Right renal pelvis (tissue), 4 donors: ENCODE measurements around the gene UBE2D2. TPM values are rescaled to one million over a fixed set of nuclear protein-coding genes. Genes with fewer than 3 reads are reported as not detected.
"Not testable (repeated sequence)": the region's sequence is repeated elsewhere in the genome, so short reads cannot be mapped to it uniquely, and the experiment has no call there.

ENCODE experiments used
- DNase-seq, 4 donors: peaks; one replicate each; pipeline ENCODE4 v3.0.0-alpha.2; 2013; ENCODE audit warnings: low read depth in 4 of 4, low spot score in 3 of 4, missing footprints in 1 of 4
- polyA plus RNA-seq, 4 donors: library from polyadenylated mRNA; unstranded; fragments of 120-200 nt; gene quantifications; one replicate each; pipeline ENCODE4 v1.2.1, GENCODE V29; 2013; ENCODE audit not compliant: insufficient read length in 4 of 4

The UBE2D2 gene
- polyA plus RNA-seq: 100 to 1,000 TPM; 153 to 209 (median 197) TPM

DNA sequence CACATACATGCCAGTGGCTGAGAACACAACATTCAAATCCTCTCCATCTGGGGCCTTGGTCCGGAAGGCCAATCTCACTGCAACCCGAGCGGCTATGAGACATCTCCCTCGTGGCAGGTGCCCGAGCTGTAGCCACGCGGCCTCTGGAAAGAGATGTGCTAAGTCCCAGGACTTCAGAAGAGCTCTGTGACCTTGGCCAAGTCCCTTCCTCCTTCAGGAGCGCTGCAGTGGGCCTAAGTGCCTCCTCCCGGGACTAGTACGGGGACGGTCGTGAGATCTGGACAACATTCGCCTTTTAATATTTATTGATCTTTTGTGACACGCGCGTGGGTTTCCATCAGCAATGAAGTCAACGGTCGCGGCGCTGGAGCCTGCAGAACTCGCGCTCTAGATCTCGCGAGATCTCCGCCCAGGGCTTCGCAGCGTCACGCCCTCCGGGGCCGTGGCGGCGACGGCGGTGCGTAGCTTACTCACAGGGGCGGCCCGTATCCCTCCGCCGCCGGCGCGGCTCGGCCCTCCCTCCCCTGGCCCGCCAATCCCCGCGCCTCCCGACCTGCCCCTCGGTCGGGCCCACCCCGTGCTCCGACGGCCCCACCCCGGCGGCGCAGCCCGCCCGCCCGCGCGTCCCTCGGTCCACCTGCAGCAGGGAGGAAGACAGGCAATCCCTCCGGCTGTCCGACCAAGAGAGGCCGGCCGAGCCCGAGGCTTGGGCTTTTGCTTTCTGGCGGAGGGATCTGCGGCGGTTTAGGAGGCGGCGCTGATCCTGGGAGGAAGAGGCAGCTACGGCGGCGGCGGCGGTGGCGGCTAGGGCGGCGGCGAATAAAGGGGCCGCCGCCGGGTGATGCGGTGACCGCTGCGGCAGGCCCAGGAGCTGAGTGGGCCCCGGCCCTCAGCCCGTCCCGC is at the start of gene UBE2D2:
Gene UBE2D2 (plus strand): TSS at position 588 of the 903 bp plus-strand sequence. CDS start 453 bp downstream, outside the sequence.
- DNase-seq: peak; percentile 95 to 98 (median 97)

DNA sequence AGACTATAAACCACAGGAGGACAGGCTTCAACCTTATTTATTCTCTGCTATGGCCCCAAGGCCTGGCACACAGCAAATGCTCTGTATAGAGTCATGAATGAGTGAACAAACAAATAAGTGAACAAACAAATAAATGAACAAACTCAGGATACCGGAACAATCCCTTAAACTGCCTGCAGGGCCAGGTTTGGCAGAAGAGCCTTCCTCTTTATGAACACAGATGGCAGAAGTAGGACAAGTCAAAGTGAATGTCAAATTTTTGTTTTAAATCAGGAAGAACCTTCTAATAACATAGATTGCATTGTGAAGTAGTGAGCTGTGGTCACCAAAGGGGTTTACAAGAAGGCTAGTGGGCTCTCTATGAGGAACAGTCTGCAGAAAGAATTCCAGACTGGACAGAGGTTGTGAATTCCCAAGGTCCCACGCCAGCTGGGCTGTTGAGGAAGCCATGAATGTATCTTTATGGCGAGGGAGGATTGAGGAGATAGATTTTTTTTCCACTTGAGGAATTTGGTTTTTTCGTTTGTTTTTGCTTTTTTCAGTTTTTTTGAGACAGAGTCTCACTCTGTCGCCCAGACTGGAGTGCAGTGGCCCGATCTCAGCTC is 48.3 kb upstream of the UBE2D2 start:
- DNase-seq: no peak

DNA sequence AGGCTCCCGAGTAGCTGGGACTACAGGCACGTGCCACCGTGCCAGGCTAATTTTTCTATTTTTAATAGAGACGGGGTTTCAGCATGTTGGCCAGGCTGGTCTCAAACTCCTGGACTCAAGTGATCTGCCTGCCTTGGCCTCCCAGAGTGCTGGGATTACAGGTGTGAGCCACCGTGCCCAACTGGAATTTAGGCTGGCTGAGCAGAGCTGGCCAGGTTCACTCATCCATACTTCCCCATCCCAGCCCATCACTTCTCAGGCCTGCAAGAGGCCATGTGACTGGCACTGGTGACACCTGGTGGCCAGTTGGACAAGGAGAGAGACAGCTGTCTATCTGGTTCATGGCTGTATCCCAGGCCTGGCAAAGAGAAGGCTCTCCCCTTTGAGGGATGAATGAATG is 47.7 kb upstream of the UBE2D2 start:
- peak; percentile 48 to 53 (median 52) for DNase-seq

DNA sequence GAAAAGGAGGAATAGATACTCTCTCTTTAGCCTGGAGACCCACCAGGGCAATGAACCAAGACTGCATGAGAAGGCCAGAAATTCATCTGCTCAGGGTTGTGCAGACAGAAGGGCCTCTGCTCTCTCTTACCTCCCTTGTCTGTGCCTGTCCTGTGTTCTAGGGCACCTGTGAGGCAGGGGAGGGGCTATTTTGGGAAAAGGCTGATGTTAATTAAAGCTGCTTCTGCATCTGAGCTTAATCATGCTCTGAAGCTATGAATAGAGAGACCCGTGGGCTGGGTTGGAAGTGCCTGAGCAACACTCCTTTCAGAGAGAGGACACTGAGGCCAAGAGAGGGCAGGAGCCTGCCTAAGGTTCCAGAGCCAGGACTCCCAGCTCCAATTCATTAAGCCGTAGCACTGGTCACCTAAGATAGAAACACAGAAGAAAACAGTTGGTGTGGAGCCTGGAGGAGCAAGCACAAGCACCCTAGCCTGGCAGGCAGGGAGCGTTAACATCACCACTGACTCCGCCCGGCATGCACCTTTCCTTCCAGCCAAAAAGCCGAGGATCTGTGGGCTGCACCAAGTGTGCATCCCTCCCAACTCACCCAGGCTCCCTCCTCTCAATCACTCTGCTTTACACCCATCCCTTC is 47.2 kb upstream of the UBE2D2 start:
- no peak for DNase-seq

DNA sequence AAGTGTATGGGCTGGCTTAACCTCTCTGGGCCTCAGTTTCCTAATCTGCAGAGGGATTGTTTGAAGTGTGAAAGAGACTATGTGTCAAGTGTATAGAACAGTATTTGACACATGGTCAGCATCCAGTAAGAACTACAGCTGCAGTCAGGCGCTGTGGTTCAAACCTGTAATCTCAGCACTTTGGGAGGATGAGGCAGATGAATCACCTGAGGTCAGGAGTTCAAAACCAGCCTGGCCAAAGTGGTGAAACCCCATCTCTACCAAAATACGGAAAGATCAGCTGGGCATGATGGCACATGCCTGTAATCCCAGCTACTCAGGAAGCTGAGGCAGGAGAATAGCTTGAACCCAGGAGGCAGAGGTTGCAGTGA is 46.7 kb upstream of the UBE2D2 start:
- no peak for DNase-seq

DNA sequence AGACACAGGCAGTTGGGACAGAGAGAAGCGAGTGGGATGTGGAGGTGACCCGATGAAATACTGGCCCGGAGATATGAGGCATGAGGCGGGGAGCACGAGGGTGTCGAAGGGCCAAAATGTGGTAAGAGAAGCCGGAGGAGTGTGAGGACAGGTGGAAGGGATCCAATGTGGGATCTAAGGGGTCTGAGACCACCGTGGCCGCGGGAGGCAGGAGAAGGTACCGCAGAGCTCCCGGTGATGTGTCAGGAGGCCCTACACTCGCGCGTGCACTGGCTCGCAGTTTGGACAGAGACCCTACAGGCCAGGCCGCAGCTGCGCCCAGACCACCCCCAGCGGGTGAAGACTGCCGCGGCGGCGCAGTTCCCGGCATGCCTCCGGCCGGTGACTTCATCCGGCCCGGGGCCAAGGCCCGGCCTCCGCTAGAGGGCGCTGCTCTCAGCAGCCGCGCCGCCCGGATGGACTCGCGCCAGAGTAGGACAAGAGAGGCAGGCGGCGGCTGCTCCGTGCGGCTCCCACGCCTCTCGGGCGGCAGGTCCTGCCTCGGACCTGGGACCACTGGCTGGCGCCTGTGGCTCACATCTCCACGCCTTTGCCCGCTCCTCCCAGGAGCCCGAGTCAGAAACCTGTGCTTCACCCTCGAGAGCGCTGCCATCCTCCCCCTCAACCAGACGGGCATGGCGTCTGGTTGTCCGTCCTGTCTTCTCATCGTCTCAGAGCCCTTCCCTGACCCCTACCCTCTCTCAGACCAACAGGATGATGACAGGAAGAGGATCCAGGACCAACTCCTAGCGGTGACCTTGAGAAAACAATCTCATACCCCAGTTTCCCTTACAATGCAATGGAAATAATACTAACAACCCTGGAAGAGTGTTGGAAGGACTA is 43.2 kb upstream of the UBE2D2 start:
- DNase-seq: peak; percentile 86 to 91 (median 88)

DNA sequence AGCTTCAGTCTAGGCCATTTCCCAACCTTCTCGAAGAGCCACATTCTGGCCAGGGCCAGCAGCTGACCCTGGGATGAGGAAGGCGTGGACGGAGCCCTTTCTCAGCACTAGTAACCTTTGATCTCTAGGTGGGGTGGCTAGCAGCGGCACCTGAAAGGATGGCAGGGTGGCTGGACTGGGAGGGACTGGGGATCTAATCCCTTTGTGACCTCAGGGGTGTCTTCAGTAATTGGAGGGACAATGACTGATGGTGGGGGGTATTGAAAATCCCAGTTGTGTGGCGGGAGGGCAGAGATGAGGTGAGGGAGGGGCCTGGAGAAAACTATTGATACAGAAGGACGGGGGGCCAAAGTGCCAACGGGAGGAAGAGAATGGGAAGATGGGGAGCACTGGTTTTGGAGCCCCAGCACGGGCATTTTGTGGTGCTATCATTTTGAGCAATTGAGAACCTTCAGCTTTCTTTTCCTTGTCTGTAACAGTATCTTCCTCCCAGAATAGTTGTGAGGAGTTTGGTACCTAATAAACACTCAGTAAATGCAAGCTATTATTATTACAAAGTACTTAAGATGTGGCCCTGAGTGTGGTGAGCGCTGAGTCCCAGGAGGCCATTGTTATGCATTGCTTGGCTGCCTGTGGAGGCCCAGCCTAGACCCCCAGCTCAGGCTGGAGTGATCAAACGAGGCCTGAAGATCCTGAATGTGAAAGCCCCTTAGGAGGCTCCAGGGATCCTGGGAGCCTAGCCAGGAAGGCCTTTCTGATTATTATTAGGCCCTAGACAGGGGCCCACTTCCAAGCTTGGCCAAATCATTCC is 37.3 kb upstream of the UBE2D2 start:
- DNase-seq: no peak

DNA sequence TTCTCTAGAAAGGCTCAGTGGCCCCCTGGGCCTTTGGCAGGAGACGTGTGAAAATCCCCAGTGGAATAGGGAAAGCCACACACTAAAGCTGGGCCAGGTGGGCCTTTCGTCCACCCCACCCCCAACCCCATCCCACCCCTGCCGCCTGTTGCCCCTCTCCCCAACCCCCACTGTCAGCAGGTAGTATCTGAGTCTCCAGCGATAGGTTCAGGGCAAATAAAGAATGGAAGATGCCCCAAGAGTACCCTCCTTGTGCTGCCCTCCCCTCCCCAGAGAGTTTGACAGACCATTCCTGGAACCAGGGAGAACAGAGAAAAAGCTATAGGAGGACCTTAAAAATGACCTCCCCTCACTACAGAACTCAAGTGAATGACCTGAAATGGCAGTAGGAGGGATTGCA is 36.7 kb upstream of the UBE2D2 start:
- DNase-seq: no peak

DNA sequence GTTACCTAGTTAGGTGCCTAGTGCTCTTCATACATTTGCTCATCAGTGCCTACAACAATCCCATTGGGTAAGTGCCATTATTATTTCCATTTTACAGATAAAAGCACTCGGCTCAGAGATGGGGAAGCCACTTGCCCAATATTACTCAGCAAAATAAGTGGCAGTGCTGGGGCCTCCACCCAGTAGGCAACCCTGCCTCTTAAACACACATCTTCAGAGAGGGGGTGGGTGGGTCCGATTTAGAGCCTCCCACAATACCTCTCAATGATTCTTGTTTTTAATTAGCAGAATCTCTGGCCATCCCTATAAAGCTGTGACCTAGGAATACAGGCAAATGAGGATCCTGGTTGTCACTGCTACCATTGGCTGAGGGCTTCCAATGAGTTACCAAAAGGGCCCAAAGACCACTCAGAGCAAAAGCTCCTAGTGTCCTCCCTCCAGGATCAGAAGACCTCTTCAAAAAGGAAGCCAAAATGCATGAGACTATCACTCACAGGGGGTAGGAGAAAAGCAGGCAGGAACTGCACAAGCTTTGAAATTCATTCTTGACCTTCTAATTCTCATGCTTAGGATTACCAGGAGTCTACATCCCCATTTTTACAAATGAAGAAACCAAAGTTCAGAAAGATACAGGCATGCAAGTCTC is 36.1 kb upstream of the UBE2D2 start:
- no peak for DNase-seq

DNA sequence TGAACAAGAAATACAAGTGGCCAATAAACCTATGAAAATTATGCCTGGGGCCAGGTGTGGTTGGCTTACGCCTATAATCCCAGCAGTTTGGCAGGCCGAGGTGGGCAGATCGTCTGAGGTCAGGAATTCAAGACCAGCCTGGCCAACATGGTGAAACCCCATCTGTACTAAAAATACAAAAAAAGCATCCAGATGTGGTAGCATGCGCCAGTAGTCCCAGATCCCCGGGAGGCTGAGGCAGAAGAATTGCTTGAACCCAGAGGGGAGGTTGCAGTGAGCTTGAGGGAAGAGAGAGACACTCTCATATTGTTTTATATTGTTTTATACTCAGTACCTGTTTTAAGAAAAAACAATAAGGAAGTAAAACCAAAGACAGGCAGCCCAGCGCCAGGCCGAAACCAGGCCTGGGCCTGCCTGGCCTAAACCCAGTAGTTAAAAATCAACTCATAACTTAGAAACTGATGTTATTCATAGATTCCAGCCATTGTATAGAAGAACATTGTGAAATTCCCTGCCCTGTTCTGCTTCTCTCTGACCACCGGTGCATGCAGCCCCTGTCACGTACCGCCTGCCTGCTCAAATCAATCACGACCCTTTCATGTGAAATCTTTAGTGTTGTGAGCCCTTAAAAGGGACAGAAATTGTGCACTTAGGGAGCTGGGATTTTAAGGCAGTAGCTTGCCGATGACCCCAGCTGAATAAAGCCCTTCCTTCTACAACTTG is 35.4 kb upstream of the UBE2D2 start:
- not testable (repeated sequence) for DNase-seq

DNA sequence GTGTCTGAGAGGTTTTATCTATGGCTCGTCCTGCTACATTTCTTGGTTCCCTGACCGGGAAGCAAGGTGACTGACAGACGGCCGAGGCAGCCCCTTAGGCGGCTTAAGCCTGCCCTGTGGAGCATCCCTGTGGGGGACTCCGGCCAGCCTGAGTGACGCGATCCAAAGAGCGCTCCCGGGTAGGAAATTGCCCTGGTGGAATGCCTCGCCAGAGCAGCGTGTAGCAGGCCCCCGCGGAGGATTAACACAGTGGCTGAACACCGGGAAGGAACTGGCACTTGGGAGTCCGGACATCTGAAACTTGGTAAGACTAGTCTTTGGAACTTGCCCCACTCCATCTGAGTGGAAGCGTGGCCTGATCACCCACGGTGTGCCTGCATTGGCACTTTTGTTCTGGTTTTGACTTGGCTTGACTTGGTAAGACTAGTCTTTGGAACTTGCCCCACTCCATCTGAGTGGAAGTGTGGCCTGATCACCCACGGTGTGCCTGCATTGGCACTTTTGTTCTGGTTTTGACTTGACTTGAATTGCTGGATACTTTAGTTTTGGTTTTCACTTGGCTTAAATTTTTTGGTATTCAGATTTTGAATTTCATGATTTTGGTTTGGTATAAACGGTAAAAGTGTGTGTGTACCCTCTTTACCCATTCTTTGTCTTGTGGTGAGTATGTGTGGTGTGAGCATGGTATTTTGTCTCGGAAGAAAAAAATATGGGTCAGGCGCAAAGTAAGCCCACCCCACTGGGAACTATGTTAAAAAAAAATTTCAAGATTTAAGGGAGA is 34.6 kb upstream of the UBE2D2 start:
- not testable (repeated sequence) for DNase-seq

DNA sequence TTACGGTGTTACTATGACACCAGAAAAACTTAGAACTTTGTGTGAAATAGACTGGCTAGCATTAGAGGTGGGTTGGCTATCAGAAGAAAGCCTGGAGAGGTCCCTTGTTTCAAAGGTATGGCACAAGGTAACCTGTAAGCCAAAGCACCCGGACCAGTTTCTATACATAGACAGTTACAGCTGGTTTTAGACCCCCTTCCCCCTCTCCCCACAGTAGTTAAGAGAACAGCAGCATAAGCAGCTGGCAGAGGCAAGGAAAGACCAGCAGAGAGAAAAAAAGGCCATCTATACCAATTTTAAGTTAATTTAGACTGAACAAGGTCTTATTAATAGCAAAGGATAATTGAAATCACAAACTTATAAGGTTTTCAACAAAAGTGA is 34.1 kb upstream of the UBE2D2 start:
- DNase-seq: not testable (repeated sequence)

DNA sequence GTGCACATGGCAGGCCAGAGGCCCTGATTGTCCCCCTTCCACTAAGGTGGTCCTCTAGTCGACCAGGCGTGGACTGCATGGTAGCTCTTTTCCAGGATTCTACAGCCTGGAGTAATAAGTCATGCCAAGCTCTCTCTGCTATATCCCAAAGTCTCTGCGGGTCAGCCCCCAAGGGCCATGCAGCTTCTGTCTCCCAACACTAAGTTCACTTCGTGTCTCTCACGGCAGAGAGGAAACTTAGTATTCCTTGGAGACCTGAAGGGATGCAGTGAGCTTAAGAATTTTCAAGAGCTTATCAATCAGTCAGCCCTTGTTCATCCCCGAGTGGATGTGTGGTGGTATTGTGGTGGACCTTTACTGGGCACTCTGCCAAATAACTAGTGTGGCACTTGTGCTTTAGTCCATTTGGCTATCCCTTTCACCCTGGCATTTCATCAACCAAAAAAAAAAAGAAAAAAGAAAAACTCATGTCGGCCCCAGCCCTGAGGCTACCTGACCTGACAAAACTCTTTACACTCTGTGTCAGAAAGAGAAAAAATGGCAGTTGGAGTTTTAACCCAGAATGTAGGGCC is 33.2 kb upstream of the UBE2D2 start:
- DNase-seq: not testable (repeated sequence)

DNA sequence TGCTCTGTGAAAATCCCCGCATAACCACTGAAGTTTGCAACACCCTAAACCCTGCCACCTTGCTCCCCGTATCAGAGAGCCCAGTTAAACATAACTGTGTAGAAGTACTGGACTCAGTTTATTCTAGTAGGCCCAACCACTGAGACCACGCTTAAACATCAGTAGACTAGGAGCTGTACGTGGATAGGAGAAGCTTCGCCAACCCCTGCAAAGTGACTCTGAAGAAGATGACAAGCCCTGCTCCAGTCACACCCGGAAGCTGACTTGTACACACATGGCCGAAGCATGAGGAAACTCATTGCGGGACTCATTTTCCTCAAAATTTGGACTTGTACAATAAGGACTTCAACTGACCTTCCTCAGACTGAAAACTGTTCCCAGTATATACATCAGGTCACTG is 32.4 kb upstream of the UBE2D2 start:
- not testable (repeated sequence) for DNase-seq

DNA sequence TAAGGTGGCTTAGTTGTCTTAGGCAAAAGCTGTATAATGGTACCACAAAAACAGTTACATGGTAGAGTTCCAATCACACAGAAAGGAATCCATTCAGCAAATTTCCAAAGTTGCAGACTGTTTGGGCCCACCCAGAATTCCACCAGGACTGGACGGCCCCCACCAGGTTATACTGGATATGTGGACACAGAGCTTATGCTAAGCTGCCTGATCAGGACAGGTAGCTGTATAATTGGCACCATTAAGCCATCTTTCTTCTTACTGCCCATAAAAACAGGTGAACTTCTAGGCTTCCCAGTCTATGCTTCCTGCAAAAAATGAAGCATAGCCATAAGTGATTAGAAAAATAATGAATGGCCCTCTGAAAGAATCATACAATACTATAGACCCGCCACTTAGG is 31.1 kb upstream of the UBE2D2 start:
- not testable (repeated sequence) for DNase-seq

DNA sequence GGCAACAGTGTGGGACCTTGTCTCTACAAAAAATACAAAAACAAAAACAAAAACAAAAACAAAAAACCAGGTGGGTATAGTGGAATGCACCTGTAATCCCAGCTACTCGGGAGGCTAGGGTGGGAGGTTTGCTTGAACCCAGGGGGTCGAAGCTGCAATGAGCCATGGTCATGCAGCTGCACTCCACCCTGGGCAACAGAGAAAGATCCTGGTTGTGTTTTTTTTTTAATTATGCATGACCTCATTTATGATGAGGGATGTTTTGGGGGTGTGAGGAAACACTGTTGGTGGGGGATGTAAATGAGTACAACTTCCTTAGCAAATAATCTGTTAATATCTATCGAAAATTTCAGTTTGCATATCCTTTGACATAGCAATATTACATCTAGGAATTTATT is 29.4 kb upstream of the UBE2D2 start:
- no peak for DNase-seq

DNA sequence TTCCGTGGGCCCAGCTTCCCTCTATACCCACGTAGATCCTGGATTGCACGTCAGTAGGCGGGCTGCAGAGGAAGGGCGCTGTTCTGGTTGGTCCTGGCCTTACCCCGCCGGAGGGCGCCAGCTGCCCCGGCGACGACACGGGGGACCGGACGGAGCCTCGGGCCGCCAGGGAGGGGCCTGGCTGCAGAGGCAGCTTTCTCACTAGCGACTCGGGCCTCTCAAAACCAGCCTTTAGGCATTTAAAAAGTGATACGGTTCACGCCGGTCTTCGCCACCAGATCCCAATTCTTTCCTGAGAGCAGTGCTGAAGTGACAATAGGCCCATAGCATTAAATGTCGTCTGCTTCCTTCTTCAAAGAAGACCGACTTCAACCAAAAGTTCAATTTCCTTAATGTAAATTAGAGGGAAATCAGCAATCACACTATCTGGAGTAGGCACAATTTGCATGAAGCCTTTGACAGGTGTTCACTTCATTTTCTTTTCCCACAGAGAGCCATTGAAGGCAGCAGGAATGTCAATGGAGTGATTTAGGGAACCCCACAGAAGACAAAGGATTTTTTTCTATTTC is 17.6 kb upstream of the UBE2D2 start:
- DNase-seq: no peak
